Measurements from ENCODE around the gene GM2A. TPM values are rescaled to one million over a fixed set of nuclear protein-coding genes. Genes with fewer than 3 reads are reported as not detected.

GM2A gene
- total RNA-seq, 1 experiment from 2014 or later: 36.1 TPM

GRCh38 chr5:151255621-151256286 is 2.8 kb downstream of the GM2A start:
- intact Hi-C loops (cut with micrococcal nuclease): loop anchor here (10.0 kb wide), 1 partner anchor 489 kb away; no protein-coding TSS in a partner anchor
- no peak overlapping the region for H3K27ac Mint-ChIP-seq (ENCODE audit: low read depth, unreplicated experiment)
- H3K4me3 Mint-ChIP-seq (ENCODE audit: unreplicated experiment): no peak overlapping the region
- H3K27me3 Mint-ChIP-seq (ENCODE audit: insufficient read depth, unreplicated experiment): no peaks in the 10 kb centered on the region
- peaks cover 32% of the 10 kb centered on the region for H3K4me1 Mint-ChIP-seq (ENCODE audit: insufficient read depth, unreplicated experiment)
- ChIA-PET POLR2A (interaction anchor here (3.6 kb wide), 1 partner anchor 8 kb away, joined by 55 read pairs; no protein-coding TSS in a partner anchor), CTCF (interaction anchor here (0.7 to 2.2 kb wide), 3 partner anchors 8 to 61 kb away, joined by 3 to 9 read pairs (median 9); no protein-coding TSS in a partner anchor)
- H3K9me3 Mint-ChIP-seq (ENCODE audit: unreplicated experiment): no peaks in the 10 kb centered on the region
- H3K36me3 Mint-ChIP-seq (ENCODE audit: insufficient read depth, unreplicated experiment): peaks cover 36% of the 10 kb centered on the region
- BruUV-seq (replicated peaks): no TSS peak
- no peak for DNase-seq (ENCODE audit: unreplicated experiment)
- no peak for TF ChIP-seq CTCF (IDR thresholded peaks at IDR 0.05; ENCODE audit: unreplicated experiment)

GRCh38 chr5:151257731-151258181 is 4.8 kb downstream of the GM2A start:
- ChIA-PET CTCF (interaction anchor here (0.6 to 3.3 kb wide), 13 partner anchors 18 to 887 kb away, joined by 3 to 19 read pairs (median 4); no protein-coding TSS in a partner anchor), POLR2A (interaction anchor here (0.6 to 1.3 kb wide), 4 partner anchors 15 to 557 kb away, joined by 3 read pairs; partner anchors contain the start of gene RBM22)
- Mint-ChIP-seq H3K4me1 (ENCODE audit: insufficient read depth, unreplicated experiment) (peaks cover 32% of the 10 kb centered on the region), H3K36me3 (ENCODE audit: insufficient read depth, unreplicated experiment) (peaks cover 52% of the 10 kb centered on the region), H3K27ac (ENCODE audit: low read depth, unreplicated experiment) (peak overlapping the region; percentile 89), H3K4me3 (ENCODE audit: unreplicated experiment) (peak overlapping the region; percentile 11), H3K9me3 (ENCODE audit: unreplicated experiment) (no peaks in the 10 kb centered on the region), H3K27me3 (ENCODE audit: insufficient read depth, unreplicated experiment) (no peaks in the 10 kb centered on the region)
- no peak for TF ChIP-seq CTCF (IDR thresholded peaks at IDR 0.05; ENCODE audit: unreplicated experiment)
- intact Hi-C loops (cut with micrococcal nuclease): loop anchor here (10.0 kb wide), 1 partner anchor 487 kb away; no protein-coding TSS in a partner anchor
- DNase-seq (ENCODE audit: unreplicated experiment): peak; percentile 88
- no TSS peak for BruUV-seq (replicated peaks)

GRCh38 chr5:151258201-151258611 is 5.2 kb downstream of the GM2A start:
- peaks cover 57% of the 10 kb centered on the region for H3K36me3 Mint-ChIP-seq (ENCODE audit: insufficient read depth, unreplicated experiment)
- no peak for DNase-seq (ENCODE audit: unreplicated experiment)
- CTCF ChIA-PET: interaction anchor here (0.6 to 3.3 kb wide), 7 partner anchors 18 to 256 kb away, joined by 3 to 19 read pairs (median 4); no protein-coding TSS in a partner anchor
- no peak for TF ChIP-seq CTCF (IDR thresholded peaks at IDR 0.05; ENCODE audit: unreplicated experiment)
- H3K4me1 Mint-ChIP-seq (ENCODE audit: insufficient read depth, unreplicated experiment): peaks cover 33% of the 10 kb centered on the region
- H3K27ac Mint-ChIP-seq (ENCODE audit: low read depth, unreplicated experiment): peak overlapping the region; percentile 89
- intact Hi-C loops (cut with micrococcal nuclease): loop anchor here (10.0 kb wide), 1 partner anchor 487 kb away; no protein-coding TSS in a partner anchor
- BruUV-seq (replicated peaks): no TSS peak
- no peaks in the 10 kb centered on the region for H3K9me3 Mint-ChIP-seq (ENCODE audit: unreplicated experiment)
- POLR2A ChIA-PET: interaction anchor here (1.1 to 1.3 kb wide), 2 partner anchors 15 to 558 kb away, joined by 3 read pairs; partner anchors contain the start of gene RBM22
- peak overlapping the region; percentile 11 for H3K4me3 Mint-ChIP-seq (ENCODE audit: unreplicated experiment)
- H3K27me3 Mint-ChIP-seq (ENCODE audit: insufficient read depth, unreplicated experiment): no peaks in the 10 kb centered on the region

GRCh38 chr5:151258816-151259215 is 5.8 kb downstream of the GM2A start:
- H3K4me3 Mint-ChIP-seq (ENCODE audit: unreplicated experiment): no peak overlapping the region
- H3K36me3 Mint-ChIP-seq (ENCODE audit: insufficient read depth, unreplicated experiment): peaks cover 62% of the 10 kb centered on the region
- TF ChIP-seq CTCF (IDR thresholded peaks at IDR 0.05; ENCODE audit: unreplicated experiment): no peak
- no peaks in the 10 kb centered on the region for H3K9me3 Mint-ChIP-seq (ENCODE audit: unreplicated experiment)
- peak overlapping the region; percentile 89 for H3K27ac Mint-ChIP-seq (ENCODE audit: low read depth, unreplicated experiment)
- ChIA-PET POLR2A (no interaction called here), CTCF (interaction anchor here (0.6 to 3.3 kb wide), 5 partner anchors 19 to 256 kb away, joined by 3 to 19 read pairs (median 4); no protein-coding TSS in a partner anchor)
- no peak for DNase-seq (ENCODE audit: unreplicated experiment)
- no peaks in the 10 kb centered on the region for H3K27me3 Mint-ChIP-seq (ENCODE audit: insufficient read depth, unreplicated experiment)
- H3K4me1 Mint-ChIP-seq (ENCODE audit: insufficient read depth, unreplicated experiment): peaks cover 35% of the 10 kb centered on the region
- no TSS peak for BruUV-seq (replicated peaks)
- intact Hi-C loops (cut with micrococcal nuclease): loop anchor here (10.0 kb wide), 1 partner anchor 486 kb away; no protein-coding TSS in a partner anchor

All from MCF 10A (cell line).